Neural crest cell (in vitro differentiated cells): ENCODE results near the gene AP1G1. TPM values are rescaled to one million over a fixed set of nuclear protein-coding genes. Genes with fewer than 3 reads are reported as not detected.

Experiments used
- DNase-seq: peaks from one replicate; pipeline ENCODE4 v3.0.0; 2021; ENCODE audit warnings: low read depth, mixed read lengths, low spot score
- H3K27ac Mint-ChIP-seq: one replicate; pipeline ENCODE4 v1.8.0; 2021; ENCODE audit warnings: mild to moderate bottlenecking, mixed read lengths; ENCODE audit not compliant: unreplicated experiment
- H3K27me3 Mint-ChIP-seq: 2 replicates; pipeline ENCODE4 v1.8.0; 2021; ENCODE audit warnings: low read depth, mild to moderate bottlenecking, mixed read lengths
- H3K36me3 Mint-ChIP-seq: 2 replicates; pipeline ENCODE4 v1.8.0; 2021; ENCODE audit warnings: low read depth, mild to moderate bottlenecking, mixed read lengths
- H3K4me1 Mint-ChIP-seq: 2 replicates; pipeline ENCODE4 v1.8.0; 2021; ENCODE audit warnings: mixed read lengths
- H3K4me3 Mint-ChIP-seq: one replicate; pipeline ENCODE4 v1.8.0; 2021; ENCODE audit warnings: mild to moderate bottlenecking, mixed read lengths
- H3K9me3 Mint-ChIP-seq: 2 replicates; pipeline ENCODE4 v1.8.0; 2021; ENCODE audit warnings: mixed read lengths
- total RNA-seq: library from RNA; stranded (reverse); gene quantifications from 2 replicates; pipeline ENCODE4 v1.2.1, GENCODE V29; 2021
- TF ChIP-seq, protein P1 (sequence below): fragments of 200-600 bp; sonication (generic); conservative IDR thresholded peaks from 2 replicates; pipeline ENCODE4 v1.5.0; 2021; ENCODE audit warnings: antibody characterized with exemption, mild to moderate bottlenecking

The AP1G1 gene
- total RNA-seq, 1 donor from 2014 or later = 98.6 TPM

DNA sequence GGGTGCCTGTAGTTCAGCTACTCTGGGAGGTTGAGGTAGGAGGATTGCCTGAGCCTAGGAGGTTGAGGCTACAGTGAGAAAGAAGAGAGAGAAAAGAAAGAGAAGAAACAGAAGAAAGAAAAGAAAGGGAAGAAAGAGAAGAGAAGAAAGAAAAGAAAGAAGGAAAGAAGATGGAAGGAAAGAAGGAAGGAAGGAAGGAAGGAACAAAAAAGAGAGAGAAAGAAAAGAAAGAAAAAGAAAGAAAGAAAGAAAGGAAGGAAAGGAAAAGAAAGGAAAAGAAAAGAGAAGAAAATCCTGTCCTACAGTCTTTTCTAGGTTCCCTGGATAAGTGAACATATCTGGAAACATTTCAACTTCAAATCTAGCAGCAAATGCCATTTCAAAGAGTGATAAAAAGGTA is 54.5 kb downstream of the AP1G1 start:
- Mint-ChIP-seq H3K4me1 (no peaks in the 10 kb centered on the region), H3K9me3 (no peaks in the 10 kb centered on the region), H3K27me3 (no peaks in the 10 kb centered on the region), H3K36me3 (peaks cover 13% of the 10 kb centered on the region), H3K27ac (no peak overlapping the region), H3K4me3 (no peak overlapping the region)
- TF ChIP-seq, protein P1, sequence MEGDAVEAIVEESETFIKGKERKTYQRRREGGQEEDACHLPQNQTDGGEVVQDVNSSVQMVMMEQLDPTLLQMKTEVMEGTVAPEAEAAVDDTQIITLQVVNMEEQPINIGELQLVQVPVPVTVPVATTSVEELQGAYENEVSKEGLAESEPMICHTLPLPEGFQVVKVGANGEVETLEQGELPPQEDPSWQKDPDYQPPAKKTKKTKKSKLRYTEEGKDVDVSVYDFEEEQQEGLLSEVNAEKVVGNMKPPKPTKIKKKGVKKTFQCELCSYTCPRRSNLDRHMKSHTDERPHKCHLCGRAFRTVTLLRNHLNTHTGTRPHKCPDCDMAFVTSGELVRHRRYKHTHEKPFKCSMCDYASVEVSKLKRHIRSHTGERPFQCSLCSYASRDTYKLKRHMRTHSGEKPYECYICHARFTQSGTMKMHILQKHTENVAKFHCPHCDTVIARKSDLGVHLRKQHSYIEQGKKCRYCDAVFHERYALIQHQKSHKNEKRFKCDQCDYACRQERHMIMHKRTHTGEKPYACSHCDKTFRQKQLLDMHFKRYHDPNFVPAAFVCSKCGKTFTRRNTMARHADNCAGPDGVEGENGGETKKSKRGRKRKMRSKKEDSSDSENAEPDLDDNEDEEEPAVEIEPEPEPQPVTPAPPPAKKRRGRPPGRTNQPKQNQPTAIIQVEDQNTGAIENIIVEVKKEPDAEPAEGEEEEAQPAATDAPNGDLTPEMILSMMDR = no peak
- no peak for DNase-seq

DNA sequence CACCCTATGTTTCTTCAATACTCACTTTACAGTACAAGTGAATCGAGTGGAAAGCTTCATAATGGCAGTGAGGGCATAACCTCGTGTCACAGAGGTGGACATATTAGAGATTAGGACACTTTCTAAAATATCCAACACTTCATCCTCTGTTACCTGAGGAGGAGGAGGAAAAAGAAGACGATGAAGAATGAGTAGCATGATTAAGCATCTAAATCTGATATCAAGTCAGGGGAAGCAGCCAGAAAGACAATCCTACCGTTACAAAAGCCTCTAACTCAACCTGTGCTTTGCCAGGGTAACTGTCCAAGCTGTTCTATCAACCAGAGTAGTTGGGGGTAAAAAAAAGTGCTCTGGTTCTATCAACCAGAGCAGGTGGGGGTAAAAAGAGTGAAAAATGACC is 60.4 kb downstream of the AP1G1 start:
- Mint-ChIP-seq H3K9me3 (no peaks in the 10 kb centered on the region), H3K4me3 (no peak overlapping the region), H3K27me3 (no peaks in the 10 kb centered on the region), H3K4me1 (no peaks in the 10 kb centered on the region), H3K36me3 (peaks cover 6% of the 10 kb centered on the region), H3K27ac (no peak overlapping the region)
- TF ChIP-seq, protein P1 = no peak
- no peak for DNase-seq

DNA sequence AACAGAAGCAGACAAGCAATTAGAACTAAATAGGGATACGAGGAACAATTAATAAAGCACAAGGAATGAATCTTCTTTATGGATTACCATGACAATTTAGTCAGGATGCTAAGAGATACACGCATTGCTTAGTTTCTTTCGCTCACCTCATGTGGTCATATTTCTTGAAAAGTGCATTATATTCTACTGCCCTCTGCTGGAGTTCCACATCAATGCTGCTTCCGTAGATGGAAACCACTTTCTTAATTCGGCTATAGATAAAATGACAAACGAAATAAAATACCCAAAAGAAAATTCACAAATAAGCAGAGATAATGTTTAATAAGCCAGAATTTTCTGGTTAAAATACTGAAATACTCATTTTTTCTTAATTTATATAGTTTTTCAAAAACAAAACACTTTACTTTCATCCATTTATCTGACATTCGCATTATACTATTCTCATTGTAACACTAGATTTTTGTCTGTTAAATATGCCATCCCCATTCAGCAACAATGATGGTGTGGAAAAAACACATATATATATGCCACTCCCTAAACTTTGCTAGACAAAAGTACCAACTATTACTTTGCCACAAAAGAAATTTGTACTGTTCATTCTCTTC is 62.1 kb downstream of the AP1G1 start:
- Mint-ChIP-seq H3K9me3 (no peaks in the 10 kb centered on the region), H3K4me1 (no peaks in the 10 kb centered on the region)
- DNase-seq = no peak

DNA sequence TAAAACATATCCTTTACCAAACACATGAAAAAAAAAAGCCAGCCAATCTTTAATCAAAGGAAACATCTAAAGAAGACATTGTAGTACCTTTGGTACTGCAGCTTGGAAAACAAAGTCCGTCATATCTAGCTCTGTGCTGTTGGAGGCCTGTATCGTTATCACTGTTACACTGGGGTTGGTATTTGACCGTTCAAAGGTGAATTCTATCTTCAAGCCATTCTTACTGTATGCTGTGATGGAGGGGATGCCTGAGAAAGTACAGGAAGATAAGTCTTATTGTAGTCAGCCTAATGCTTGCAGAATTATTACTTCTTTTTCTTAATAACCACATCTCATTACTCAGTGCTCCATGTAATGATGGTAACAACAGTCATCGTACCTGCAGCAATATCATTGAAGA is 69.8 kb downstream of the AP1G1 start:
- Mint-ChIP-seq H3K27ac (peak overlapping the region; percentile 40), H3K9me3 (no peaks in the 10 kb centered on the region), H3K4me1 (peaks cover 12% of the 10 kb centered on the region), H3K27me3 (no peaks in the 10 kb centered on the region), H3K36me3 (peaks cover 13% of the 10 kb centered on the region), H3K4me3 (no peak overlapping the region)
- TF ChIP-seq, protein P1 = no peak
- DNase-seq = no peak

More for the DNA sequence above, 62.1 kb downstream of the AP1G1 start:
- peaks cover 6% of the 10 kb centered on the region for H3K36me3 Mint-ChIP-seq
- no peaks in the 10 kb centered on the region for H3K27me3 Mint-ChIP-seq
- no peak overlapping the region for H3K4me3 Mint-ChIP-seq
- no peak overlapping the region for H3K27ac Mint-ChIP-seq
- TF ChIP-seq, protein P1 = peak; percentile 80

DNA sequence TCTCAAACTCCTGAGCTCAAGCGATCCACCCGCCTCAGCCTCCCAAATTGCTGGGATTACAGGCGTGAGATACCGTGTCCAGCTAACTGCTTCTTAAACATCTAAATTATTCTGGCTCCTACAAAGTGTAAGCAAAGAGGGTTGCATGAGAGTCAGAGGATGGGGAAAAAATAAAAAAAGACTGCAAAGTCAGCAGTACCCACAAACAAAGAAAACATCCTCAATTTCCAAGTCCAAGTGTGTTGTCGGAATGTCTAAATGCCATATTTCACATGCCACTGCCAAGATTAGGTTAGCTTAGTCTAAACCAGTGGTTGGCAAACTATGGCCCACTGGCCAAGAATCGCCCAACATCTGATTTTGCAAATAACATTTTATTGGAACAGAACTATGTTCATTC is 71.1 kb downstream of the AP1G1 start:
- TF ChIP-seq, protein P1 = no peak
- peaks cover 12% of the 10 kb centered on the region for H3K4me1 Mint-ChIP-seq
- no peak overlapping the region for H3K27ac Mint-ChIP-seq
- H3K9me3 Mint-ChIP-seq = no peaks in the 10 kb centered on the region
- no peak overlapping the region for H3K4me3 Mint-ChIP-seq
- no peak for DNase-seq
- peaks cover 14% of the 10 kb centered on the region for H3K36me3 Mint-ChIP-seq
- H3K27me3 Mint-ChIP-seq = no peaks in the 10 kb centered on the region
